ENCODE data around the gene SAMD4B. TPM values are rescaled to one million over a fixed set of nuclear protein-coding genes. Genes with fewer than 3 reads are reported as not detected.

The SAMD4B gene
- total RNA-seq, 4 donors from 2014 or later: 49.1 to 131 (median 75.2) TPM

DNA sequence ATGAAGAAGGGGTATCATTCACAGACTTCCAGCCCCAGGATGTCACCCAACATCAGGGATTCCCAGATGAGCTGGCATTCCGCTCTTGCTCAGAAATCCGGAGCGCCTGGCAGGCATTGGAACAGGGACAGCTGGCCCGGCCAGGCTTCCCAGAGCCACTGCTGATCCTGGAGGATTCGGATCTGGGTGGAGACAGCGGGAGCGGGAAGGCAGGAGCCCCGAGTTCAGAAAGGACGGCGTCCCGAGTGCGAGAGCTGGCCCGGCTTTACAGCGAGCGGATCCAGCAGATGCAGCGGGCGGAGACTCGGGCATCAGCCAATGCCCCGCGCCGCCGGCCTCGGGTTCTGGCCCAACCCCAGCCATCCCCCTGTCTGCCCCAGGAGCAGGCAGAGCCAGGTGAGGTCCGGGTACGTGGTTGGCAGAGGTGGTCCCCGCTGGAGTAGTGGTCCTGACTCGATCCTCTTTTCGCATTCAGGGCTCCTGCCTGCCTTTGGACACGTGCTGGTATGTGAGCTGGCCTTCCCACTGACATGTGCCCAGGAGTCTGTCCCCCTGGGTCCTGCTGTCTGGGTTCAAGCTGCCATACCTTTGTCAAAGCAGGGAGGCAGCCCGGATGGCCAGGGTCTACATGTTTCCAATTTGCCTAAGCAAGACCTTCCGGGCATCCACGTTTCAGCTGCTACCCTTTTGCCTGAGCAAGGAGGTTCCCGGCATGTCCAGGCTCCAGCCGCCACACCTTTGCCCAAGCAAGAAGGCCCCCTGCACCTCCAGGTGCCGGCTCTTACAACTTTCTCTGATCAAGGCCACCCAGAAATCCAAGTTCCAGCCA is 81.3 kb downstream of the SAMD4B start:
- Histone ChIP-seq H3K9me3 (no peaks in the 10 kb centered on the region), H3K27me3 (no peaks in the 10 kb centered on the region), H3K4me1 (peaks cover 0 to 7% (median 4%) of the 10 kb centered on the region in 3 donors), H3K4me3 (no peak overlapping the region), H3K27ac (no peak overlapping the region), H3K36me3 (peaks cover 0 to 44% (median 12%) of the 10 kb centered on the region in 3 donors)
- intact Hi-C loops (cut with DNase I): no loop called here
- DNase-seq: no peak
- WGBS, 2 donors: 76 to 88% methylated on average over 3 to 25 of the region's 35 CpGs
- TF ChIP-seq, protein P1, sequence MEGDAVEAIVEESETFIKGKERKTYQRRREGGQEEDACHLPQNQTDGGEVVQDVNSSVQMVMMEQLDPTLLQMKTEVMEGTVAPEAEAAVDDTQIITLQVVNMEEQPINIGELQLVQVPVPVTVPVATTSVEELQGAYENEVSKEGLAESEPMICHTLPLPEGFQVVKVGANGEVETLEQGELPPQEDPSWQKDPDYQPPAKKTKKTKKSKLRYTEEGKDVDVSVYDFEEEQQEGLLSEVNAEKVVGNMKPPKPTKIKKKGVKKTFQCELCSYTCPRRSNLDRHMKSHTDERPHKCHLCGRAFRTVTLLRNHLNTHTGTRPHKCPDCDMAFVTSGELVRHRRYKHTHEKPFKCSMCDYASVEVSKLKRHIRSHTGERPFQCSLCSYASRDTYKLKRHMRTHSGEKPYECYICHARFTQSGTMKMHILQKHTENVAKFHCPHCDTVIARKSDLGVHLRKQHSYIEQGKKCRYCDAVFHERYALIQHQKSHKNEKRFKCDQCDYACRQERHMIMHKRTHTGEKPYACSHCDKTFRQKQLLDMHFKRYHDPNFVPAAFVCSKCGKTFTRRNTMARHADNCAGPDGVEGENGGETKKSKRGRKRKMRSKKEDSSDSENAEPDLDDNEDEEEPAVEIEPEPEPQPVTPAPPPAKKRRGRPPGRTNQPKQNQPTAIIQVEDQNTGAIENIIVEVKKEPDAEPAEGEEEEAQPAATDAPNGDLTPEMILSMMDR (IDR thresholded peaks at IDR 0.05): no peak
- no peak for TF ChIP-seq POLR2A (IDR thresholded peaks at IDR 0.05)

DNA sequence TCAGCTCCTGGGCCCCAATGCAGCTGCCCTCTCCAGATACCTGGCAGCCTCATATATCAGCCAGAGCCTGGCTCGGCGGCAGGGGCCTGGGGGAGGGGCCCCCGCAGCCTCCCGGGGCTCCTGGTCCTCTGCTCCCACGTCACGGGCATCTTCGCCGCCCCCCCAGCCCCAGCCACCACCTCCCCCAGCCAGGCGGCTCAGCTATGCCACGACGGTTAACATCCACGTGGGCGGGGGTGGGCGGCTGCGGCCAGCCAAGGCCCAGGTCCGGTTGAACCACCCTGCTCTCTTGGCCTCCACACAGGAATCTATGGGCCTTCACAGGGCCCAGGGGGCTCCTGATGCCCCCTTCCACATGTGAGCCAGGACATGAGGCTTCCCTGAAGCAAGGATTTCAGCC is 82.7 kb downstream of the SAMD4B start:
- TF ChIP-seq, protein P1 (IDR thresholded peaks at IDR 0.05): no peak
- no peak for TF ChIP-seq POLR2A (IDR thresholded peaks at IDR 0.05)
- Histone ChIP-seq H3K36me3 (peaks cover 0 to 35% (median 4%) of the 10 kb centered on the region in 3 donors), H3K9me3 (no peaks in the 10 kb centered on the region), H3K4me3 (no peak overlapping the region), H3K27me3 (no peaks in the 10 kb centered on the region), H3K27ac (no peak overlapping the region), H3K4me1 (peaks cover 0 to 18% (median 14%) of the 10 kb centered on the region in 3 donors)
- no CpG with 5 or more reads among the region's 16 CpGs for WGBS, 2 donors
- DNase-seq: no peak
- intact Hi-C loops (cut with DNase I): no loop called here

DNA sequence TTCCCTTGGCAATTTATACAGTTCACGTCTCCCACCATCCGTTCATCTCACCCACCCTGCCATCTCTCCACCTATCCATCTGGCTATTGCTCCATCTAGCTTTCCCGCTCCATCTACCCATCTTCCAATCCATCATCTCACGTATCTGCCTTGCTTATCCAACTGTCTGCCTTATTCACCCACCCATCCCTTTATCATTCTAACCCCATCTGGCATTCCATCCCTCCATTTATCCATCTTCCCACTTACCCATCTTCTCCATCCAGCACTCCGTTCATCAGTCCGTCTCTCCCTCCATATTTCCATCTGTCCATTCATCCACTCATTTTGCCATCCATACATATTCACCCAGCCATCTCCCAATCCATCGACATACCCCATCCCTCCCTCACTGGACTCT is 83.5 kb downstream of the SAMD4B start:
- no peak overlapping the region for H3K4me3 ChIP-seq
- intact Hi-C loops (cut with DNase I): no loop called here
- WGBS, 2 donors: 88 to 91% methylated on average over 7 of the region's 7 CpGs
- TF ChIP-seq, protein P1 (IDR thresholded peaks at IDR 0.05): no peak
- no peak for TF ChIP-seq POLR2A (IDR thresholded peaks at IDR 0.05)
- DNase-seq: no peak
- H3K27me3 ChIP-seq: no peaks in the 10 kb centered on the region
- H3K9me3 ChIP-seq: no peaks in the 10 kb centered on the region
- H3K4me1 ChIP-seq: peaks cover 0 to 25% (median 14%) of the 10 kb centered on the region in 3 donors
- no peak overlapping the region for H3K27ac ChIP-seq
- H3K36me3 ChIP-seq: peaks cover 0 to 35% (median 4%) of the 10 kb centered on the region in 3 donors

DNA sequence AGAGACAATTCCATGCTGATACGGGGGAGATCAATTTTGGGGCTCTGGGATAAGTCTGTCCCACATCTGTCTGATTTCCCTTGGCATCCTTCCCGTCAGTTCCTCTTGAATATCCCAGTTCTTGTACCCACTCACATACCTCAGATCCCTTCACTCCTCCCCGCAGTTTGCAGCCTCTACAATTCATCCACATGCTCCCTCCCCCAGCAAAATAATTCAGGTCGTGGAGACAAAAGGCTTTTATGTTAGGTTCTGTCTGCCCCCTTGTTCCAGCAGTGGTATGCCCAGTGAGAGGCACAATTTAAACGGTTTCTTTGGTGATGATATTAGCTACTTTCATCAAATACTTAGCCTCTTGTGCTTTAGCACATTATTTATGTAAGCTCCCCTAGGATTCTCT is 83.9 kb downstream of the SAMD4B start:
- H3K9me3 ChIP-seq: no peaks in the 10 kb centered on the region
- H3K36me3 ChIP-seq: peaks cover 0 to 35% (median 4%) of the 10 kb centered on the region in 3 donors
- 56 to 60% methylated on average over 5 of the region's 5 CpGs for WGBS, 2 donors
- intact Hi-C loops (cut with DNase I): no loop called here
- no peak for TF ChIP-seq POLR2A (IDR thresholded peaks at IDR 0.05)
- TF ChIP-seq, protein P1 (IDR thresholded peaks at IDR 0.05): no peak
- no peak overlapping the region for H3K4me3 ChIP-seq
- peaks cover 2 to 29% (median 18%) of the 10 kb centered on the region in 3 donors for H3K4me1 ChIP-seq
- H3K27ac ChIP-seq: no peak overlapping the region
- no peaks in the 10 kb centered on the region for H3K27me3 ChIP-seq
- DNase-seq: no peak

DNA sequence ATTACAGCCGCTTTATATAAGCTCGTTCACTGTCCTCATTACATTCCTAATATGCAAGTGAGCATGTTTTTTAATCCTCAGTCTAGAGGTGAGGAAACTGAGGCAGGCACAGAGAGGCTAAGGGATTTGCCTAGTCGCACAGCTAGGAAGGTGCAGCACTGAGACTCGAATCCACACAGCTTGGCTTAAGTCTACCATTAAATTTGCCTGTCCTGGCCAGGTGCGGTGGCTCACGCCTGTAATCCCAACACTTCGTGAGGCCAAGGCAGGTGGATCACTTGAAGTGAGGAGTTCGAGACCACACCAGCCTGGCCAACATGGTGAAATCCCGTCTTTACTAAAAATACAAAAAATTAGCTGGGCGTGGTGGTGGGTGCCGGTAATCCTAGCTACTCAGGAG is 85.5 kb downstream of the SAMD4B start:
- Histone ChIP-seq H3K9me3 (no peaks in the 10 kb centered on the region), H3K4me1 (peaks cover 3 to 44% (median 26%) of the 10 kb centered on the region in 3 donors), H3K27me3 (no peaks in the 10 kb centered on the region), H3K4me3 (no peak overlapping the region), H3K27ac (peak overlapping the region in 3 of 4 donors; percentile 64 to 85 (median 81)), H3K36me3 (peaks cover 3 to 33% (median 5%) of the 10 kb centered on the region in 3 donors)
- WGBS, 2 donors: 94% methylated on average over 2 to 11 of the region's 11 CpGs
- no peak for DNase-seq
- intact Hi-C loops (cut with DNase I): no loop called here
- no peak for TF ChIP-seq POLR2A (IDR thresholded peaks at IDR 0.05)
- TF ChIP-seq, protein P1 (IDR thresholded peaks at IDR 0.05): no peak
